COR-L47 (cell line): Measurements from ENCODE around the gene GAMT.
A peak's percentile ranks its signal among the peaks of the same experiment; 100 is the strongest.

Source experiments
- DNase-seq: peaks from one replicate; lab custom pipeline; 2025; lab: John Stamatoyannopoulos, UW

Gene GAMT

GRCh38 chr19:1364070-1364704 lies 37.2 kb downstream of the GAMT start:
- no peak for DNase-seq

GRCh38 chr19:1363599-1363998 lies 37.7 kb downstream of the GAMT start:
- no peak for DNase-seq

GRCh38 chr19:1362387-1363257 lies 38.7 kb downstream of the GAMT start:
- no peak for DNase-seq

GRCh38 chr19:1361601-1362386 lies 39.5 kb downstream of the GAMT start:
- DNase-seq = no peak

DNA sequence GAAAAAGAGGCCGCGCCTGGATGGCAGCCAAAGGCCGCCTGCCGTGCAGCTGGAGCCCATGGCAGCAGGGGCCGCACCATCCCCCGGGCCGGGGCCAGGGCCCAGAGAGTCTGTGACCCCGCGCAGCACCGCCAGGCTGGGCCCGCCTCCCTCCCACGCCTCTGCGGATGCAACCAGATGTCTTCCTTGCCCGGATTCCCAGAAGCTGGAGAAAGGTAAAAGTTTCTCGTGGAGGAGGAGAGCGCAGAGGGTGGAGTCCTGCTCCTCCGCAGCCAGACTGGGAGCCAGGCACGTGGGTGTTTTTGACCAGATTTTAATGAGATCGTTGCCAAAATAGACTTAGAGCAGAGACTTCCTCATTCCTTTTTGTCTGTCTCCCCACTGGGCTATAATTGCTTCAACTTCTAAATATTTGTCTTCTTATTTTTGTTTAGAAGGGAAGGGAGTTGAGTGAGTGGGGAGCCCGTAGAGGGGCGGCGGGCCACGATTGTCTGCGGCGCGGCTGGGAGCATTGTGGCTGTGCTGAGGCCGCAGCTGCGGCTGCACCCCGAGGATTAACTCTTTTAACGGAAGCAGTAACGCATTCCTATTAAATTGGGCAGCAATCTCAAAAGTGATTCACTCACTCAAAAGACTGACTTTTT lies 40.4 kb downstream of the GAMT start:
- DNase-seq = peak; percentile 44

DNA sequence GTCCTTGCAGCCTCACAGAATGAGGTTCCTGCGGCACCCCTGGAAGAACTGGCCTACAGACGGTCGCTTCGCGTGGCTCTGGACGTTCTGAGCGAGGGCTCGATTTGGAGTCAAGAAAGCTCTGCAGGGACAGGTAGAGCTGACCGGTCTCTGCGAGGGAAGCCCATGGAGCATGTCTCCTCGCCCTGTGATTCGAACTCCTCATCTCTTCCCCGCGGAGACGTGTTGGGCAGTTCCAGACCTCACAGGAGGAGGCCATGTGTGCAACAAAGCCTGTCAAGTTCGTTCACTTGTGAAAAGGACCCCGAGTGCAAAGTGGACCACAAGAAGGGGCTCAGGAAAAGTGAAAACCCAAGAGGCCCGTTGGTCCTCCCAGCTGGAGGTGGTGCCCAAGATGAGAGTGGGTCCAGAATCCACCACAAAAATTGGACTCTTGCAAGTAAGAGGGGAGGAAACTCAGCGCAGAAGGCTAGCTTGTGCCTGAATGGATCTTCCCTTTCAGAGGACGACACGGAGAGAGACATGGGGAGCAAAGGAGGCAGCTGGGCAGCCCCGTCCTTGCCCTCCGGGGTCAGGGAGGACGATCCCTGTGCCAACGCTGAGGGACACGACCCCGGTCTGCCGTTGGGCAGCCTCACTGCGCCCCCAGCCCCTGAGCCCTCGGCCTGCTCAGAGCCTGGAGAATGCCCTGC lies 41.1 kb downstream of the GAMT start:
- DNase-seq = no peak

GRCh38 chr19:1357531-1358109 lies 43.7 kb downstream of the GAMT start:
- DNase-seq = peak; percentile 67

- no peak for DNase-seq
Observed at GRCh38 chr19:1356508-1356865, 44.9 kb downstream of the GAMT start.

DNA sequence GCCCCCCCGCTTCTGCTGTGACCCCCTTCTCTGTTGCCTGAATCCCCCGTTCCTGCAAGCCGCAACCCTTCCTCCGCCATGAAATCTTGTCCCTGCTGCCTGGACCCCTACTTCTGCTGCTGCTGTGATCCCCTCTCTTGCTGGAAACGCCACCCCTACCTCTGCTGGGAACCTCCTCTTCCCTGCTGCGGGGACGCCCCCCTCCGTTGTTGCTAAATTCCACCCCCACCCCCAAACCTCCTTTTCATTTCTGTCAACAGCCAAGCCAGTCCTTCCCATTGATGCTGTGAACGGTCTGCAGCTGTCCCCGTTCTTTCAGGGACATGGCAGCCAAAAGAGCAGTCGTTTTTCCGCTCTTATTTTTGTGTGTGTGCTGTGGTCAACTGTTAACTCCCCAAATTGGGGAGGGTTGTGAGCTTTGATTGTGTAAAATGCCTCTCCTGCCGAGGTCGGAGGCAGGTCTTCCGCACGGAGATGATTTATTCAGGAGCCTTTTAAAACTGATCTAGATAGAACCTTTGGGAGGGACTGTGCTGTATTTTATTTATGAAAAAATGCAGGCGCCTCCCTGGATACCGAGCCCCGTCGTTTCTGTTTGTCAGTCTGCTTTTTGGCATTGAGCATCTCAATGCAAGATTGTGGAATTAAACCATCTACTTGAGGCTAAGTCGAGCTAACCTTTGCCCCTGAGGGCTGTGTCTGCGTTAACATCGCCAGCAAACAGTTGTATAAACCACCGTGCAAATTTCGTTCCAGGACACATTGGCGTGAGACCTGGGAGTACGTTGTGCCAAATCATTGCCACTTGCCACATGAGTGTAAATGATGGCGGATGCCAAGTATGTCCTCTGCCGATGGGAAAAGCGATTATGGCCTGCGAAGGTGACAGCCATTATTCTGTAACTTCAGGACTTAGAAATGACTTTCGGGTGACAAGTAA lies 45.5 kb downstream of the GAMT start:
- peak; percentile 5 for DNase-seq

GRCh38 chr19:1354970-1355567 lies 46.3 kb downstream of the GAMT start:
- DNase-seq = no peak

- no peak for DNase-seq
Observed at GRCh38 chr19:1353144-1353543, 48.2 kb downstream of the GAMT start.

DNA sequence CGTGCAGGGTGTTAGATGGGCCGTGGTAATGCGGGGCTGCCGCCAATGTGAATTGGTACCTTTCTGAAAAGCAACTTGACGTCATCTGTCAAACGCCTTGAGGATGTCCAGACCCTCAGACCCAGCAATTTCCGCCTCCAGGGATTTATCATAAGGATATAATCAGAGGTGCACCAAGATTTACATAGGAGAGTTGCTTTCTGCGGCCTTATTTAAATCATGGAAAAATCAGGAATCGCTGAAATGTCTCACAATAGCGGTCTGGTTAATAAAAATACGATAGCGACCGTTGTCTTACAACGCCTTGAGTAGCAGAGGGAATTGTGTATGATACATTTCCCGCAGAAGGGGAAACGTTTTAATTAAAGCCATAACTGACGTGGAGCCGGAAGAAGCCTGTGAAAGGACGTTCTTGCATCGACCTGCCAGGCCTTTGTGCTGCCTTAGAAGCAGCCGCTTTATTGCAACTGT lies 49.9 kb downstream of the GAMT start:
- no peak for DNase-seq

DNA sequence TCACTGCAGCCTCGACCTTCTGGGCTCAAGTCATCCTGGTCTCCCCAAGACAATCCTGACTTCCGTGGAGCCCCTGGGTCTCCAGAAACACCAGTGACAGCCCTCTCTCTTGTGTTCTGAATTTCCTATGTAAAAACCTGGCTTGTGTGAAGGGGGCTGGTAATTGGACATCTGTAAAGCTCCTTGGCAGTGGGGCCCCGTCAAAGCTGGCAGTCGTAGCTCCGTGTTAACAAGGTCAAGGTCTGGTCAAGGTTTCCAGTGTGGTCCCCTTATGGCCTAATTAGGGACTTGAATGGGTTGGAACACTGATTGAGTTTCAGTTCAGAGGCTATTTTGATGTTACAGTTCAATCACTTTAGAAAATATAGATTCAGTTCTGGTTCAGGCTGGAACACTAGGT lies 50.5 kb downstream of the GAMT start:
- no peak for DNase-seq

DNA sequence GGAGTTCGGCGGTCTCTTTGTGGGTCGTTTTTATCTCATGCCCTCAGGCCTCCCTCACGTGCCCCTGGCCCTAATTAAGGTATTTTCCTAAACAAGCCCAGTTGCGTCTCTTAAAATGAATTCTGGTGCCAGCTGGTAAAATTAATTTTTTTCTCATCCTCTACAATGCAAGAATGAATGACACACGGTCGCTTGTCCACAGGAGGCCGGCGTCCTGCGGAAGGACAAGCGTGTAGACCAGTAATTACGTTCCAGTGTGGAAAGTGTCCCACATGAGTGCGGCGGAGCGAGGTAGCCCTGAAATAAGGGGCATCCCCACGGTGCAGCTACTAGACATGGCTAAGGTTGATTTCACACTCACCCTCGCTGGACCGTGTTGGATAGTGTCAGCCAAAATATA lies 52.1 kb downstream of the GAMT start:
- DNase-seq = no peak
